ENCODE results near the gene CDK2AP2. TPM values are rescaled to one million over a fixed set of nuclear protein-coding genes. Genes with fewer than 3 reads are reported as not detected.

CDK2AP2 gene
- total RNA-seq, 2 donors from 2014 or later: 57.1 to 91.9 TPM

DNA sequence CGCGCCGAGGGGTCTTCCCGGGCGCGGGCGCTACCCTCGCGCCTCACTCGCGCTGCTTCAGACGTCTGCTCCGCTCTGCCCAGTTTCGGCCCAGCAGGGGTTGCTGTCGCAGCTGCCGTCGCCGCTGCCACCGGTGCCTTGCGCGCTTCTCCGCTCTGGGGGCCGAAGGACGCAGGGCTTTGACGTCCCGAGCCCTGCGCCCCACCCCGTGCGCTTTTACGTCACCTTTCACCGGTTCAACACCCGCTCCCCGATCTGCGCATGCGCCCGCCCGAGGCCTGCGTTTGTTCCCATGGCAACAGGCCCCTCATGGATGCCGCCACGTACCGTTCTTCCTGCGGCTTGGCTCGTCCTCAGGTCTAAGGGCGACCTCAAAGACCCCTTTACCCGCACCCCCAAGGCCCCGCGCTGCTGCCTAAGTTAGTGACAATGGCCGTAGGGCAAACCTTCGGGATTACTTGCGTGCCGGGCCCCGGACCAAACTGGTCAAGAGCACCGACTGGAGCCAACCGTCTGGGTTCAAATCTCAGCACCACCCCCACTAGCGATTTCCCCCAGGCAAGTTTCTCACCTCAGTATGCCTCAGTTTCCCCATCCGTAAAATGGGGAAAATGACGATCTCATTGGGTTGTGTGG, 642 bp upstream of the CDK2AP2 start:
- H3K9me3 ChIP-seq: no peaks in the 10 kb centered on the region
- no peaks in the 10 kb centered on the region for H3K36me3 ChIP-seq
- WGBS: 1% methylated on average over 48 of the region's 57 CpGs
- peak overlapping the region; percentile 71 to 74 for H3K4me3 ChIP-seq
- DNase-seq (ENCODE audit: low spot score): peak; percentile 94
- peak overlapping the region; percentile 97 to 98 for H3K27ac ChIP-seq
- H3K27me3 ChIP-seq (replicated peaks; ENCODE audit: insufficient read depth): no peaks in the 10 kb centered on the region
- H3K4me1 ChIP-seq (replicated peaks): peaks cover 9% of the 10 kb centered on the region
- intact Hi-C loops (cut with DNase I): loop anchor here (5.0 to 10.0 kb wide), 2 partner anchors 106 to 154 kb away; partner anchors contain the start of genes POLD4, PPP1CA and TBC1D10C
- TF ChIP-seq POLR2AphosphoS5 (IDR thresholded peaks at IDR 0.05) (peak; percentile 74), POLR2A (IDR thresholded peaks at IDR 0.05) (peak; percentile 9)
- TF ChIP-seq, protein P1, sequence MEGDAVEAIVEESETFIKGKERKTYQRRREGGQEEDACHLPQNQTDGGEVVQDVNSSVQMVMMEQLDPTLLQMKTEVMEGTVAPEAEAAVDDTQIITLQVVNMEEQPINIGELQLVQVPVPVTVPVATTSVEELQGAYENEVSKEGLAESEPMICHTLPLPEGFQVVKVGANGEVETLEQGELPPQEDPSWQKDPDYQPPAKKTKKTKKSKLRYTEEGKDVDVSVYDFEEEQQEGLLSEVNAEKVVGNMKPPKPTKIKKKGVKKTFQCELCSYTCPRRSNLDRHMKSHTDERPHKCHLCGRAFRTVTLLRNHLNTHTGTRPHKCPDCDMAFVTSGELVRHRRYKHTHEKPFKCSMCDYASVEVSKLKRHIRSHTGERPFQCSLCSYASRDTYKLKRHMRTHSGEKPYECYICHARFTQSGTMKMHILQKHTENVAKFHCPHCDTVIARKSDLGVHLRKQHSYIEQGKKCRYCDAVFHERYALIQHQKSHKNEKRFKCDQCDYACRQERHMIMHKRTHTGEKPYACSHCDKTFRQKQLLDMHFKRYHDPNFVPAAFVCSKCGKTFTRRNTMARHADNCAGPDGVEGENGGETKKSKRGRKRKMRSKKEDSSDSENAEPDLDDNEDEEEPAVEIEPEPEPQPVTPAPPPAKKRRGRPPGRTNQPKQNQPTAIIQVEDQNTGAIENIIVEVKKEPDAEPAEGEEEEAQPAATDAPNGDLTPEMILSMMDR (IDR thresholded peaks at IDR 0.05): peak in 1 of 4 experiments; percentile 24

DNA sequence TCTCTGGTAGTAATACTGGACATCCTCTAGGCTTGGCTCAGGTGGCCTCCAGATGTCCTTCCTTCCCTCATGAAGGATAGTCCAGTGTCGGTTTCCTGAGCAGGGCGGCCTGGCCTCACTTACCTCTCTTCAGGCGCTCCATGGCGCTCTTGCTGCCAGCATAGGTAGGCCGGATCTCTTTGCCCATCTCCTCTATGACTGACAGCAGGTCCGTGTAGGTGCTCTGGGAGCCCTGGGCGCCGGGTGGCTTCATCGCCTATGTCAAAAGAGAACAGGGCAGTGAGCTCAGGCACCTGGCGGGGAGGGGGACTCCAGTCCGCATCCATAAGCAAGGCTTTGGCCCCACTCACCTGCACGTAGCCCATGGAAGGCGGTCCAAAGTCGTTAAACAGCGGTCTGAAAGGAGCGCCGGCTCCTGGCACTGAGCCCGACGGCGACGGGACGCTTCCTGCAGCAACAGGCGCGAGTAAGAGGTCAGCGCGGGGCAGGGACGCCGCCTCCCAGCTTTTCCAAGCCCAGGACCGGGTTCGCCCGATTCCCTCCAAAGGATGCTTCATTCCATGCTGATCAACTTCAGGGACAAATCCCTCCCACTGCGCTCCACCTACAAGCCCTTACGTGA, 609 bp downstream of the CDK2AP2 start:
- TF ChIP-seq POLR2A (IDR thresholded peaks at IDR 0.05) (no peak), POLR2AphosphoS5 (IDR thresholded peaks at IDR 0.05) (no peak)
- TF ChIP-seq, protein P1 (IDR thresholded peaks at IDR 0.05): no peak
- 29% methylated on average over 33 of the region's 33 CpGs for WGBS
- intact Hi-C loops (cut with DNase I): loop anchor here (5.0 to 10.0 kb wide), 2 partner anchors 105 to 153 kb away; partner anchors contain the start of genes POLD4, PPP1CA and TBC1D10C
- Histone ChIP-seq H3K4me3 (peak overlapping the region; percentile 71 to 74), H3K4me1 (replicated peaks) (peaks cover 9% of the 10 kb centered on the region), H3K9me3 (no peaks in the 10 kb centered on the region), H3K27me3 (replicated peaks; ENCODE audit: insufficient read depth) (no peaks in the 10 kb centered on the region), H3K36me3 (no peaks in the 10 kb centered on the region), H3K27ac (peak overlapping the region; percentile 97 to 98)
- peak; percentile 63 for DNase-seq (ENCODE audit: low spot score)

DNA sequence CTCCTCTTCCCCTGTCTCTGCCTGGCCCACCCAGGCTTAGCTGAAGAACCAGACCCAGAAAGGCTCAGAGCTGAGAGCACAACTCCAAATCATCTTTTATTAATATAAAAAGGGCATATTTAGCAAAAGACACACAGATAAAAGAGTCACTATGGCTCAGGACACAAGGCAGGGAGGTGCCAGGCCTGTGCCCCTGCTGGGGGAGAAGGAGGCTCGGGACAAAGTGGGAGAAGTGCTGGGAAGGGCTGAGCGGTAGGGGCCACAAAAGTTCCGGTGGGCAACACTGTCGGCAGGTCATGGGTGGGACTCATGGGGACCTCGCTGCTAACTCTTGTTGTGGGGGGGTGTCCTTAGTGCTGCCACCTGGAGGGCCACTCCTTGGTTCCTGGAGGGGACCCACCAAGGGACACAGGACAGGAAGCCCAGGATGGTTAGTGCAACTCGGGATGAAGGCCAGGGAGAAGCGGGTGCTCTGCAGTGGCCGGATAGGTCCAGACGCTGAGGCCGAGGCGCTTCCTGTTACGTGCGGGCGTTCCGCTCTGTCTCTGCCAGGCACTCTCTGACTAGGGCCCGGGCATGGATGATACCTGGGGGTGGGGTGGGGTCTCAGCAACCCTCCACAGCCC, 1.4 kb downstream of the CDK2AP2 start:
- intact Hi-C loops (cut with DNase I): loop anchor here (5.0 to 10.0 kb wide), 2 partner anchors 104 to 152 kb away; partner anchors contain the start of genes POLD4, PPP1CA and TBC1D10C
- Histone ChIP-seq H3K36me3 (peaks cover 0 to 2% of the 10 kb centered on the region in 2 donors), H3K27ac (peak overlapping the region; percentile 97 to 98), H3K4me3 (peak overlapping the region in 1 of 2 donors; percentile 71), H3K27me3 (replicated peaks; ENCODE audit: insufficient read depth) (no peaks in the 10 kb centered on the region), H3K4me1 (replicated peaks) (peaks cover 9% of the 10 kb centered on the region), H3K9me3 (no peaks in the 10 kb centered on the region)
- TF ChIP-seq POLR2A (IDR thresholded peaks at IDR 0.05) (no peak), POLR2AphosphoS5 (IDR thresholded peaks at IDR 0.05) (no peak)
- TF ChIP-seq, protein P1 (IDR thresholded peaks at IDR 0.05): peak in 1 of 4 experiments; percentile 40
- DNase-seq (ENCODE audit: low spot score): no peak
- WGBS: 82% methylated on average over 16 of the region's 16 CpGs

DNA sequence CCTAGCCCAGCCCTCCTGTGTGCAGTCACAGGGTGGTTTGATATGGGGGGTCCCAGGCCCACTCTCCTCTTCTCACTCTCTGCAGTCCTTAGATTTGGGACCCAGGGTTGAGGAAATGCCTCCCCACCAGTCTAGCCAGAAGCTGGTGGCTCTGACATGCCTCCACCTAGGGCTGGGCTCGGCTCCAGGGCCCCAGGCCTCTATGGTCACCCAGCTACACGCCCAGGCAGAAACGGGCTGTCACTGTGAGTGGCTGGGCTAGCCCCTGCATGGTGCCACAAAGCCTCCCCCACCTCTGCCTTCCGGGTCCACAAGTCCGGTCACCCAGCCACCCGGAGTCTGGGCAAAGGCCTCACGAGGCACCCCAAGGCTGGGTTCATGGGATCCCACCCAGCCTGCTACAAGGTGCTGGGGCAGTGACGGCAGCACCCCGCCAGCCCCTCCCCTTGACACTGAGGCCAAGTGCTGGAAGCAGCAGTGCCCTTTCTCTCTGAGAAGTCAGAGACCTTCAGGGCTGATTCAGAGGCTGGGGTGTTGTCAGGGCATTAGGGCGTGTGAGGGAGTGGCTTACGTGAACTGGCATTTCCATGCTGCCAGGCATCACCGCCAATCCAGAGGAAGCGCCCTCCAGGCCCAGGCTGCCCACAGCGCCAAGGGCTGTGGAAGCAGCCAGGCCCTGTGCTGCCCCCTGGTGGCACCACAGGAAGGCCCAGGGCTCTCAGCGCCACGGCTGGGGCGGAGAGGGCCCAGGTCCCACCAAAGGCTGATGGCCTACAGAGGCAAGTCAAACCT, 2.2 kb downstream of the CDK2AP2 start:
- Histone ChIP-seq H3K4me1 (replicated peaks) (peaks cover 9% of the 10 kb centered on the region), H3K27ac (peak overlapping the region; percentile 97 to 98), H3K36me3 (peaks cover 0 to 2% of the 10 kb centered on the region in 2 donors), H3K27me3 (replicated peaks; ENCODE audit: insufficient read depth) (no peaks in the 10 kb centered on the region), H3K4me3 (peak overlapping the region in 1 of 2 donors; percentile 46), H3K9me3 (no peaks in the 10 kb centered on the region)
- intact Hi-C loops (cut with DNase I): loop anchor here (5.0 to 10.0 kb wide), 2 partner anchors 104 to 151 kb away; partner anchors contain the start of genes POLD4, PPP1CA and TBC1D10C
- TF ChIP-seq POLR2AphosphoS5 (IDR thresholded peaks at IDR 0.05): peak; percentile 92
- TF ChIP-seq POLR2A (IDR thresholded peaks at IDR 0.05): peak; percentile 81
- TF ChIP-seq, protein P1 (IDR thresholded peaks at IDR 0.05): peak; percentile 89 to 99 (median 98)
- peak; percentile 89 for DNase-seq (ENCODE audit: low spot score)
- WGBS: 9% methylated on average over 16 of the region's 17 CpGs

Measured in prostate gland (tissue), 2 donors.